ENCODE measurements around the gene RASAL1.

DNA sequence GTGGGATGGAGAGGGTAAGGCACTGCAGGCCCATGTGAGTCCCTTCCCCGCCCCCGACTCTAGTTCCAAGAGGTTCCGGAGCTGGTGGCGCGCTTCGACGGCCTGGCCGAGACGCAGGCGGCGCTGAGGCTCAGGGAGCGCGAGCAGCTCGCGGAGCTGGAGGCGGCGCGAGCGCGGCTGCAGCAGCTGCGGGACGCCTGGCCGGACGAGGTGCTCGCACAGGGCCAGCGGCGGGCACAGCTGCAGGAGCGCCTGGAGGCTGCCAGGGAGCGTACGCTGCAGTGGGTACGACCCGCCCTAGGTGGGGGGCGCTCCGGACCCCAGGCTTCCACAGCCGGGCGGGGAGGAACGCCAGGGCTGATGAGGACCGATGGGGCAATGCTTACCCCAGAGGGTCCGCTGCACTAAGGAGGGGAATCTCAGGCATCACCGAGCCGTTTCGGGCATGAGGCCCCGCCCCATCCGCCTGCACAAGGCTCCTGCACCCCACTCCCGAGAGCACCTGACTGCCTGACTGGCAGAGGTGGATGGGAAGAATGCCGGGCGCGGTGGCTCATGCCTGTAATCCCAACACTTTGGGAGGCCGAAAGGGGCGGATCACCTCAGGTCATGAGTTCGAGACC is 18.9 kb upstream of the RASAL1 start:
- TF ChIP-seq, protein P1, sequence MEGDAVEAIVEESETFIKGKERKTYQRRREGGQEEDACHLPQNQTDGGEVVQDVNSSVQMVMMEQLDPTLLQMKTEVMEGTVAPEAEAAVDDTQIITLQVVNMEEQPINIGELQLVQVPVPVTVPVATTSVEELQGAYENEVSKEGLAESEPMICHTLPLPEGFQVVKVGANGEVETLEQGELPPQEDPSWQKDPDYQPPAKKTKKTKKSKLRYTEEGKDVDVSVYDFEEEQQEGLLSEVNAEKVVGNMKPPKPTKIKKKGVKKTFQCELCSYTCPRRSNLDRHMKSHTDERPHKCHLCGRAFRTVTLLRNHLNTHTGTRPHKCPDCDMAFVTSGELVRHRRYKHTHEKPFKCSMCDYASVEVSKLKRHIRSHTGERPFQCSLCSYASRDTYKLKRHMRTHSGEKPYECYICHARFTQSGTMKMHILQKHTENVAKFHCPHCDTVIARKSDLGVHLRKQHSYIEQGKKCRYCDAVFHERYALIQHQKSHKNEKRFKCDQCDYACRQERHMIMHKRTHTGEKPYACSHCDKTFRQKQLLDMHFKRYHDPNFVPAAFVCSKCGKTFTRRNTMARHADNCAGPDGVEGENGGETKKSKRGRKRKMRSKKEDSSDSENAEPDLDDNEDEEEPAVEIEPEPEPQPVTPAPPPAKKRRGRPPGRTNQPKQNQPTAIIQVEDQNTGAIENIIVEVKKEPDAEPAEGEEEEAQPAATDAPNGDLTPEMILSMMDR (tag by site-specific recombination; IDR thresholded peaks at IDR 0.05), result no peak
- TF ChIP-seq ZNF792 (tag by site-specific recombination; IDR thresholded peaks at IDR 0.05) (no peak), ZBTB8A (tag by site-specific recombination; IDR thresholded peaks at IDR 0.05) (no peak), TCF7L2 (IDR thresholded peaks at IDR 0.05; ENCODE audit: borderline replicate concordance, low read depth, low read length) (no peak), RBAK (tag by site-specific recombination; IDR thresholded peaks at IDR 0.05) (no peak), ZNF114 (tag by site-specific recombination; IDR thresholded peaks at IDR 0.05) (no peak), ZNF548 (tag by site-specific recombination; IDR thresholded peaks at IDR 0.05) (no peak), GFI1B (tag by site-specific recombination; IDR thresholded peaks at IDR 0.05) (no peak), ZNF555 (tag by site-specific recombination; conservative IDR thresholded peaks at IDR 0.05) (no peak)
- TF ChIP-seq, protein P2, sequence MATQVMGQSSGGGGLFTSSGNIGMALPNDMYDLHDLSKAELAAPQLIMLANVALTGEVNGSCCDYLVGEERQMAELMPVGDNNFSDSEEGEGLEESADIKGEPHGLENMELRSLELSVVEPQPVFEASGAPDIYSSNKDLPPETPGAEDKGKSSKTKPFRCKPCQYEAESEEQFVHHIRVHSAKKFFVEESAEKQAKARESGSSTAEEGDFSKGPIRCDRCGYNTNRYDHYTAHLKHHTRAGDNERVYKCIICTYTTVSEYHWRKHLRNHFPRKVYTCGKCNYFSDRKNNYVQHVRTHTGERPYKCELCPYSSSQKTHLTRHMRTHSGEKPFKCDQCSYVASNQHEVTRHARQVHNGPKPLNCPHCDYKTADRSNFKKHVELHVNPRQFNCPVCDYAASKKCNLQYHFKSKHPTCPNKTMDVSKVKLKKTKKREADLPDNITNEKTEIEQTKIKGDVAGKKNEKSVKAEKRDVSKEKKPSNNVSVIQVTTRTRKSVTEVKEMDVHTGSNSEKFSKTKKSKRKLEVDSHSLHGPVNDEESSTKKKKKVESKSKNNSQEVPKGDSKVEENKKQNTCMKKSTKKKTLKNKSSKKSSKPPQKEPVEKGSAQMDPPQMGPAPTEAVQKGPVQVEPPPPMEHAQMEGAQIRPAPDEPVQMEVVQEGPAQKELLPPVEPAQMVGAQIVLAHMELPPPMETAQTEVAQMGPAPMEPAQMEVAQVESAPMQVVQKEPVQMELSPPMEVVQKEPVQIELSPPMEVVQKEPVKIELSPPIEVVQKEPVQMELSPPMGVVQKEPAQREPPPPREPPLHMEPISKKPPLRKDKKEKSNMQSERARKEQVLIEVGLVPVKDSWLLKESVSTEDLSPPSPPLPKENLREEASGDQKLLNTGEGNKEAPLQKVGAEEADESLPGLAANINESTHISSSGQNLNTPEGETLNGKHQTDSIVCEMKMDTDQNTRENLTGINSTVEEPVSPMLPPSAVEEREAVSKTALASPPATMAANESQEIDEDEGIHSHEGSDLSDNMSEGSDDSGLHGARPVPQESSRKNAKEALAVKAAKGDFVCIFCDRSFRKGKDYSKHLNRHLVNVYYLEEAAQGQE (tag by site-specific recombination; IDR thresholded peaks at IDR 0.05), result no peak
- TF ChIP-seq, protein P3, sequence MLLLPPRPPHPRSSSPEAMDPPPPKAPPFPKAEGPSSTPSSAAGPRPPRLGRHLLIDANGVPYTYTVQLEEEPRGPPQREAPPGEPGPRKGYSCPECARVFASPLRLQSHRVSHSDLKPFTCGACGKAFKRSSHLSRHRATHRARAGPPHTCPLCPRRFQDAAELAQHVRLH (tag by site-specific recombination; IDR thresholded peaks at IDR 0.05), result no peak
